Activated CD8-positive, alpha-beta T cell treated with anti-CD3 and anti-CD28 coated beads for 36 hours (primary cell): ENCODE results near the gene IFFO2. TPM values are rescaled to one million over a fixed set of nuclear protein-coding genes. Genes with fewer than 3 reads are reported as not detected.

Experiments used
- ATAC-seq: fragments of 200-7000 bp; cut with Tn5 transposase; one replicate; pipeline ENCODE4 v1.10.0; 2021; ENCODE audit warnings: mild to moderate bottlenecking, moderate library complexity
- CTCF ChIA-PET: fragments of 350-600 bp; sonication (Branson Sonifier 250); formaldehyde crosslinking; loops from one replicate; lab custom pipeline; 2021; ENCODE audit warnings: antibody characterized with exemption; lab: Charles Lee
- POLR2A ChIA-PET: fragments of 350-600 bp; sonication (Branson Sonifier 250); formaldehyde crosslinking; loops from one replicate; lab custom pipeline; 2021; ENCODE audit warnings: antibody characterized with exemption; lab: Charles Lee
- DNase-seq: peaks from one replicate; pipeline ENCODE4 v3.0.0-alpha.2; 2020
- H3K27ac Mint-ChIP-seq: one replicate; pipeline ENCODE4 v1.8.0; 2021; ENCODE audit warnings: mild to moderate bottlenecking, mixed read lengths
- H3K27me3 Mint-ChIP-seq: one replicate; pipeline ENCODE4 v1.8.0; 2021; ENCODE audit warnings: mixed read lengths
- H3K36me3 Mint-ChIP-seq: one replicate; pipeline ENCODE4 v1.8.0; 2021; ENCODE audit warnings: low read depth, mixed read lengths
- H3K4me1 Mint-ChIP-seq: one replicate; pipeline ENCODE4 v1.8.0; 2021; ENCODE audit warnings: low read depth, mixed read lengths
- H3K4me3 Mint-ChIP-seq: one replicate; pipeline ENCODE4 v1.8.0; 2021; ENCODE audit warnings: mild to moderate bottlenecking, moderate library complexity, mixed read lengths
- H3K9me3 Mint-ChIP-seq: one replicate; pipeline ENCODE4 v1.8.0; 2021; ENCODE audit warnings: mixed read lengths
- CTCF ChIP-seq: fragments of 200-600 bp; IDR thresholded peaks from one replicate; pipeline ENCODE4 v1.8.0; 2022; ENCODE audit warnings: antibody characterized with exemption, mild to moderate bottlenecking
- intact Hi-C: fragments of 100-400 bp; cut with micrococcal nuclease; formaldehyde crosslinking; loops from one replicate; pipeline ENCODE4 v1.10.0; 2022
- total RNA-seq, 2 experiments: library from RNA; stranded (reverse); gene quantifications; one replicate each; pipeline ENCODE4 v1.2.3, GENCODE V29; 2021

Gene IFFO2
- total RNA-seq, 2 experiments from 2014 or later, result 23.7 to 26.4 TPM

DNA sequence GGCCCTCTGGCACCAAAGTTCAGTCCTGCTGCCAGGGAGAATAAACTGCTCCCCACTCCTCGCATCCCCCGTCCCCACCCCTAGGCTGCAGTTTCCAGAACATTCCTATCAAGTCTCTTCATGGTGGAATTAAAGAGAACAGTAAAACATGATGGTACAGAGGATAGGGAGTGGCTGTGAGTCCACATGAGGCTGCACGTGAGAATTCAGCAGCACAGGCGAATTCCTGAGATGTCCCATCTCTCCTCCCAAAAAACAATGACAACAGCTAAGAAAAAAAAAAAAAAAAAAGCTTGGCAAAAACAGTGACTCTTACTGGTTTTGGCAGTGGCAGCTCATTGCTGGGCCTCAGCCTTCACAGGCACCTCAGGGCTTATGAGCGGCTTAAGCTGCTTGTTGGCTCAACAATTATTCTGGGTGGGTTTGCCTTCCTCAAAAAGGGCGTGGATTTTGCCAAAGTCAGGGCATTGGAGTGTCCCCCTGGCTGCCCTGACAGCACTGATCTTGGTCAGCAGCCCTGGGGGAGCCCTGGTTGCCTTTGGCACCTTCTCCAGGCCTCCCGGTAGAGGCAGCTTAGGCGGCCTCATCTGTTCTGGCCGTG lies 5.7 kb upstream of the IFFO2 start:
- no peak for TF ChIP-seq CTCF
- Mint-ChIP-seq H3K27ac (no peak overlapping the region), H3K36me3 (no peaks in the 10 kb centered on the region), H3K27me3 (no peaks in the 10 kb centered on the region), H3K4me3 (no peak overlapping the region), H3K9me3 (no peaks in the 10 kb centered on the region), H3K4me1 (peaks cover 32% of the 10 kb centered on the region)
- ATAC-seq (no peak), DNase-seq (no peak)
- ChIA-PET CTCF (interaction anchor here (1.1 to 3.9 kb wide), 3 partner anchors 49 to 151 kb away, joined by 3 to 14 read pairs (median 6); no protein-coding TSS in a partner anchor), POLR2A (interaction anchor here (0.6 to 2.0 kb wide), 2 partner anchors 35 to 56 kb away, joined by 3 to 9 read pairs; no protein-coding TSS in a partner anchor)
- intact Hi-C loops, result no loop called here

GRCh38 chr1:18960821-18961220 lies 4.3 kb upstream of the IFFO2 start:
- ATAC-seq (no peak), DNase-seq (no peak)
- TF ChIP-seq CTCF, result no peak
- H3K27me3 Mint-ChIP-seq, result no peaks in the 10 kb centered on the region
- H3K36me3 Mint-ChIP-seq, result no peaks in the 10 kb centered on the region
- H3K27ac Mint-ChIP-seq, result no peak overlapping the region
- no peaks in the 10 kb centered on the region for H3K9me3 Mint-ChIP-seq
- POLR2A ChIA-PET, result interaction anchor here (0.9 kb wide), 1 partner anchor 12 kb away, joined by 3 read pairs; no protein-coding TSS in a partner anchor
- CTCF ChIA-PET, result no interaction called here
- H3K4me1 Mint-ChIP-seq, result peaks cover 30% of the 10 kb centered on the region
- H3K4me3 Mint-ChIP-seq, result no peak overlapping the region
- intact Hi-C loops, result no loop called here

- ATAC-seq, result no peak
- Mint-ChIP-seq H3K9me3 (no peaks in the 10 kb centered on the region), H3K4me1 (peaks cover 26% of the 10 kb centered on the region), H3K4me3 (no peak overlapping the region), H3K27ac (no peak overlapping the region), H3K36me3 (no peaks in the 10 kb centered on the region), H3K27me3 (no peaks in the 10 kb centered on the region)
- CTCF ChIA-PET, result no interaction called here
- intact Hi-C loops, result no loop called here
- POLR2A ChIA-PET, result interaction anchor here (0.9 kb wide), 1 partner anchor 12 kb away, joined by 3 read pairs; no protein-coding TSS in a partner anchor
- DNase-seq, result no peak
- TF ChIP-seq CTCF, result no peak
Observed at GRCh38 chr1:18960409-18960808, 3.9 kb upstream of the IFFO2 start.

DNA sequence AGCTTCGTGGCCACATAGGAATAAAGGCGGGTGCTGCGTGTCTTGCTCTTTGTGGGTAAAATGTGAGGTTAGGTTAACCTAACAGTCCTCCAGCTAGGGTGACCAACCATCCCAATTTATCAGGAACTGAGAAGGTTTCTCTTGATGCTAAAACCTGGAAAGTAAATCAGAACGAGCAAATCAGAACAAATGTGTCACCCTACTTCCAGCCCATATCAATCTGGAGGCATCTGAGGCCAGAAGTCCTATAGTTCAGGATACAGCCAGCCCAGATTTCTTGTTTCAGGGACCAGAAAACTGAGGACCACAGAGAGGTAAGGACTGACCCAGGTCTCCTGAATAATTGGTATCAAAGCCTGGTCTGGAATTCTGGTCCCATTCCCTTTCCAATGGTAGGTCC lies 3.1 kb upstream of the IFFO2 start:
- CTCF ChIA-PET, result interaction anchor here (0.9 to 1.9 kb wide), 3 partner anchors 46 to 52 kb away, joined by 3 to 8 read pairs (median 6); no protein-coding TSS in a partner anchor
- POLR2A ChIA-PET, result interaction anchor here (0.9 to 1.1 kb wide), 3 partner anchors 17 to 44 kb away, joined by 3 to 4 read pairs (median 4); no protein-coding TSS in a partner anchor
- Mint-ChIP-seq H3K4me1 (peaks cover 27% of the 10 kb centered on the region), H3K9me3 (no peaks in the 10 kb centered on the region), H3K27ac (no peak overlapping the region), H3K36me3 (peaks cover 4% of the 10 kb centered on the region), H3K4me3 (no peak overlapping the region), H3K27me3 (no peaks in the 10 kb centered on the region)
- DNase-seq (no peak), ATAC-seq (no peak)
- intact Hi-C loops, result no loop called here
- TF ChIP-seq CTCF, result no peak
